Brain microvascular endothelial cell (primary cell): ENCODE results near the gene PHF21A.

ENCODE experiments used
- DNase-seq: peaks from one replicate; pipeline ENCODE4 v3.0.0-alpha.2; 2020
- H3K27ac ChIP-seq: fragments of 250-450 bp; sonication (Bioruptor Pico); 2 replicates; pipeline ENCODE4 v1.5.1; 2020; ENCODE audit warnings: mild to moderate bottlenecking, moderate library complexity
- H3K27me3 ChIP-seq: fragments of 250-450 bp; sonication (Bioruptor Pico); replicated peaks from 2 replicates; pipeline ENCODE4 v1.5.1; 2020; ENCODE audit warnings: mild to moderate bottlenecking
- H3K36me3 ChIP-seq: fragments of 250-450 bp; sonication (Bioruptor Pico); replicated peaks from 2 replicates; pipeline ENCODE4 v1.5.1; 2020; ENCODE audit warnings: mild to moderate bottlenecking
- H3K4me3 ChIP-seq: 2 replicates; pipeline ENCODE4 v1.5.1; 2011; ENCODE audit warnings: low read depth, mild to moderate bottlenecking, control low read depth, low read length, moderate library complexity
- in situ Hi-C: cut with HindIII; loops from 2 replicates; pipeline ENCODE4 v1.10.0; 2017; ENCODE audit warnings: low sequenced_read_pairs, low pct_ligation_motif_present
- TF ChIP-seq, protein P1 (sequence below): IDR thresholded peaks from 2 replicates; pipeline ENCODE4 v1.5.1; 2011; ENCODE audit warnings: low read depth, mild to moderate bottlenecking, moderate library complexity, low read length, control low read depth, inconsistent platforms; ENCODE audit errors: missing control alignments

The PHF21A gene

DNA sequence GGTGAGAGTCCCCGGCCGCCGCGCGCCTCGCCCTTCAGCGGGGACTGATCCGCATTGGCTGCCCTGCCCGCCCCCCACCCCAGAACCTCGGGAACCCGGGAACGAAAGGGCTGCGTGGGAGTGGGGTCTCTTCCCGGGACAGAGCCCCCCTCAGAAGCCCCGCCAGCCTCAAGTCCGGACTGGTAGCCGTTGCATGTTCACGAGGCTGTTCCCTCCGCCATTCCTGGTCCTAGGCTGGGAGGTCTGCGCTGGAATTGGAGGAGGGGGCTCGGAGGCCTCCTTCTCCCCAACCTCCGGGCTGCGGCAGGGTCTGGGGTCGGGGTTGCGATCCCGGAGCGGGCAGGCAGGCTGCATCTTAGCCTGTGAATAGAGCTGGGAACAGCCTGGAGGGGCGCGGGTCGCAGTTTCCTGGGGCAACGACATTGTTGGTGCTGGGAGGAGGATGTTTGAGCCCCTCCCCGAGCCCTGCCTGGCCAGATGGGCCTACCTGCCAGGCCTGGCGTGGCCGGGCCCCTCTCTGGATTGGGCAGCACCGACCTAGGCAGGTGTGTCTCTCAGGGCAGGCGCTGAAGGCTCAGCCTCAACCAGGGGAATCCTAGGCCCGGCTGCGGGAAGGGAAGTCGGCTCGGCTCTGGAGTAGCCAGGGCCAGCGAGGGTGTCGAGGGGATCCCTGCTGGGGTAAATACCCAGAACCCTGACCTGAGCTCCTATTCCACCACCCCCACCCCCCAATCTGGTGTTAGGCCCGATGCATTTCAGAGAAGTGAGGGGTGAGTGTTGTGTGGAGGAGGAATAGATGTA lies 235.1 kb downstream of the PHF21A start:
- peak overlapping the region; percentile 37 for H3K4me3 ChIP-seq
- H3K36me3 ChIP-seq, result peaks cover 1% of the 10 kb centered on the region
- no peaks in the 10 kb centered on the region for H3K27me3 ChIP-seq
- no peak overlapping the region for H3K27ac ChIP-seq
- in situ Hi-C loops, result no loop called here
- no peak for DNase-seq
- TF ChIP-seq, protein P1, sequence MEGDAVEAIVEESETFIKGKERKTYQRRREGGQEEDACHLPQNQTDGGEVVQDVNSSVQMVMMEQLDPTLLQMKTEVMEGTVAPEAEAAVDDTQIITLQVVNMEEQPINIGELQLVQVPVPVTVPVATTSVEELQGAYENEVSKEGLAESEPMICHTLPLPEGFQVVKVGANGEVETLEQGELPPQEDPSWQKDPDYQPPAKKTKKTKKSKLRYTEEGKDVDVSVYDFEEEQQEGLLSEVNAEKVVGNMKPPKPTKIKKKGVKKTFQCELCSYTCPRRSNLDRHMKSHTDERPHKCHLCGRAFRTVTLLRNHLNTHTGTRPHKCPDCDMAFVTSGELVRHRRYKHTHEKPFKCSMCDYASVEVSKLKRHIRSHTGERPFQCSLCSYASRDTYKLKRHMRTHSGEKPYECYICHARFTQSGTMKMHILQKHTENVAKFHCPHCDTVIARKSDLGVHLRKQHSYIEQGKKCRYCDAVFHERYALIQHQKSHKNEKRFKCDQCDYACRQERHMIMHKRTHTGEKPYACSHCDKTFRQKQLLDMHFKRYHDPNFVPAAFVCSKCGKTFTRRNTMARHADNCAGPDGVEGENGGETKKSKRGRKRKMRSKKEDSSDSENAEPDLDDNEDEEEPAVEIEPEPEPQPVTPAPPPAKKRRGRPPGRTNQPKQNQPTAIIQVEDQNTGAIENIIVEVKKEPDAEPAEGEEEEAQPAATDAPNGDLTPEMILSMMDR, result no peak

DNA sequence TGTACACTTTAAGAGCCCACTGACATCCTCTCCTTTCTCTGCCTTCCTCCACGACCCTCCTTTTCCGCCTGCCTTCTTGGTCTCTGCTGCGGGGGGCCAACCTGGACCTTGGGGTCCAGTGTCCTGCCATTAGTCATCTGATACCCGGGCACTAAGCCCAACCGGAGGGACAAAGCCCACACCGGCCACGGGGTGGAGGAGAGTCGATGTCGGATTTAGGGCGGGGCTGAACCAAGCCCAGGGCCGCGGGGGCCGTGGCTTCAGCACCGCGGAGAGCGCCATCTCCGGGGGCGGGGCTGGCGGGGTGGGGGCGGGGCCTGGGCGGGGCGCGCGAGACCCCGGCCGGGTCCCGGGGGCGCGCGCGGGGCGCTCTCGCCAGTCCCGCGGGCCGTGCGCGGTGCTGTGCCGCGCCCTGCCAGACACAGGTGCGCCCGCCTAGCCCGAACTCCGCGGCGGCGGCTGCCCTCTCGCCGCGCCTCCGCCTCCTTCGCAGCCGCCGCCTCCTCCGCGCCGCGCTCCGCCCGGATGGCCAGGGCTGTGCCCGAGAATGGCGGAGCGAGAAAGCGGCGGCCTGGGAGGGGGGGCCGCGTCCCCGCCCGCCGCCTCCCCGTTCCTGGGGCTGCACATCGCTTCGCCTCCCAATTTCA lies 235.9 kb downstream of the PHF21A start, which contains the start of gene MAPK8IP1:
TSS of gene MAPK8IP1 (plus strand) at position 378 of the 647 bp plus-strand sequence. CDS start at position 548, 170 bp downstream.
- peaks cover 5% of the 10 kb centered on the region for H3K36me3 ChIP-seq
- peak within 1 kb of the TSS; percentile 37 for H3K4me3 ChIP-seq
- DNase-seq, result no peak
- no peaks in the 10 kb centered on the region for H3K27me3 ChIP-seq
- in situ Hi-C loops, result no loop called here
- TF ChIP-seq, protein P1, result peak; percentile 11
- H3K27ac ChIP-seq, result no peak within 1 kb of the TSS

DNA sequence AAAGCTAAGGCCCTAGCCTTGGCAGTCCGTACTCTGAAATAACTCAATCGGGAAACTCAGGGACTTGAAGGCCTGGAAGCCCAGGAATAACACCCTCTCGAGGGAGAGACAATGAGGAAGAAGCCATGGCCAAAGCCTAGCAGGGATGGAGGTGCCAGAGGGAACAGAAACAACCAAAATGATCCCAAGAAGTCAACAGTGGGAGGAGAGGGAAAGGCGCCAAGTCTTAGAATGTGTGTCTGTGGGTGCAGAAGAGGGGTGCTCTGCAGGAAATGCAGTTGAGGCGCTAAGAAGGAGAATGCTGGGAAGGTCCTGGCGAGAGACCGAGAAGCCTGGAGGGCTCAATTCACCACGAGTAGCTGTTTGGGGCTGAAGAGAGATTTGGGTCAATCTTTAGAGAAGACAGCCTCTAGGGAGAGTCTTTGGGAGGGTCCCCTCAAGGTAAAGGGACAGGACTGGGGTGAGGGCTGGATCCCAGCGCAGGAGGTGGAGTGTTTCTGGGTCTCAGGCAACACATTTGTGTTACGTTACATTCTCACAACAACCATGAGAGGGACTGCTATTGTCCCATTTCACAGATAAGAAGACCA lies 236.6 kb downstream of the PHF21A start:
- in situ Hi-C loops, result no loop called here
- no peak overlapping the region for H3K4me3 ChIP-seq
- H3K36me3 ChIP-seq, result peaks cover 5% of the 10 kb centered on the region
- DNase-seq, result no peak
- no peaks in the 10 kb centered on the region for H3K27me3 ChIP-seq
- no peak overlapping the region for H3K27ac ChIP-seq
- TF ChIP-seq, protein P1, result no peak
